Left kidney (tissue), 2 donors: Measurements from ENCODE around the gene DTNB. TPM values are rescaled to one million over a fixed set of nuclear protein-coding genes. Genes with fewer than 3 reads are reported as not detected.
"Not testable (repeated sequence)": the region's sequence is repeated elsewhere in the genome, so short reads cannot be mapped to it uniquely, and the experiment has no call there.

Experiments
- DNase-seq: peaks from one replicate; pipeline ENCODE4 v3.0.0-alpha.2; 2013
- polyA plus RNA-seq: library from polyadenylated mRNA; unstranded; fragments of 120-200 nt; gene quantifications from one replicate; pipeline ENCODE4 v1.2.1, GENCODE V29; 2013; ENCODE audit not compliant: insufficient read length

The DTNB gene
- polyA plus RNA-seq, 1 donor, result 18.5 TPM

- DNase-seq, result no peak
Measured at GRCh38 chr2:25632396-25632795, 41.0 kb downstream of the DTNB start.

- DNase-seq, result no peak
Measured at GRCh38 chr2:25624635-25625034, 48.7 kb downstream of the DTNB start.

GRCh38 chr2:25623361-25623760 lies 50.0 kb downstream of the DTNB start:
- DNase-seq, result no peak

- no peak for DNase-seq
Measured at GRCh38 chr2:25620711-25621110, 52.7 kb downstream of the DTNB start.

GRCh38 chr2:25620077-25620476 lies 53.3 kb downstream of the DTNB start:
- DNase-seq, result no peak

GRCh38 chr2:25619185-25619584 lies 54.2 kb downstream of the DTNB start:
- no peak for DNase-seq

GRCh38 chr2:25618676-25619075 lies 54.7 kb downstream of the DTNB start:
- DNase-seq, result no peak

GRCh38 chr2:25617948-25618646 lies 55.3 kb downstream of the DTNB start:
- peak; percentile 42 for DNase-seq

- DNase-seq, result no peak
Measured at GRCh38 chr2:25615920-25616319, 57.5 kb downstream of the DTNB start.

GRCh38 chr2:25615386-25615785 lies 58.0 kb downstream of the DTNB start:
- DNase-seq, result no peak

GRCh38 chr2:25614711-25615110 lies 58.7 kb downstream of the DTNB start:
- no peak for DNase-seq

GRCh38 chr2:25608718-25609117 lies 64.7 kb downstream of the DTNB start:
- DNase-seq, result no peak

- no peak for DNase-seq
Measured at GRCh38 chr2:25606892-25607291, 66.5 kb downstream of the DTNB start.

- no peak for DNase-seq
Measured at GRCh38 chr2:25602333-25602723, 71.0 kb downstream of the DTNB start.

GRCh38 chr2:25601711-25602332 lies 71.6 kb downstream of the DTNB start:
- DNase-seq, result not testable (repeated sequence)

GRCh38 chr2:25598911-25599310 lies 74.5 kb downstream of the DTNB start:
- DNase-seq, result no peak

- no peak for DNase-seq
Measured at GRCh38 chr2:25598332-25598731, 75.0 kb downstream of the DTNB start.

- no peak for DNase-seq
Measured at GRCh38 chr2:25597881-25598280, 75.5 kb downstream of the DTNB start.

GRCh38 chr2:25596516-25597244 lies 76.7 kb downstream of the DTNB start:
- no peak for DNase-seq

- no peak for DNase-seq
Measured at GRCh38 chr2:25595393-25595792, 78.0 kb downstream of the DTNB start.

GRCh38 chr2:25594991-25595390 lies 78.4 kb downstream of the DTNB start:
- DNase-seq, result no peak

- no peak for DNase-seq
Measured at GRCh38 chr2:25592766-25593292, 80.5 kb downstream of the DTNB start.

GRCh38 chr2:25590921-25591505 lies 82.4 kb downstream of the DTNB start:
- DNase-seq, result no peak
